PC-9 (cell line): ENCODE data around the gene OTOP2. TPM values are rescaled to one million over a fixed set of nuclear protein-coding genes. Genes with fewer than 3 reads are reported as not detected.
A peak's percentile ranks its signal among the peaks of the same experiment; 100 is the strongest.

Experiments
- BruUV-seq: library from RNA; stranded (reverse); fragments of 400-500 nt; replicated peaks from 2 replicates; lab custom pipeline; 2021; lab: Mats Ljungman, UMichigan
- CTCF ChIA-PET: fragments of 300-600 bp; sonication (Branson Sonifier 250); formaldehyde crosslinking; loops from one replicate; lab custom pipeline; 2022; ENCODE audit warnings: antibody characterized with exemption; lab: Charles Lee
- POLR2A ChIA-PET: fragments of 300-600 bp; sonication (Branson Sonifier 250); formaldehyde crosslinking; loops from one replicate; lab custom pipeline; 2022; ENCODE audit warnings: antibody characterized with exemption; ENCODE audit not compliant: unreplicated experiment; lab: Charles Lee
- DNase-seq, 2 experiments: peaks; one replicate each; pipeline versions ENCODE4 v3.0.0 to v3.0.0-alpha.2; 2015 to 2022; ENCODE audit warnings: mixed read lengths in 1 of 2
- H2AFZ ChIP-seq: fragments of 200-600 bp; sonication (generic); 2 replicates; pipeline ENCODE4 v1.8.1; 2017; ENCODE audit warnings: antibody characterized with exemption
- H3F3A ChIP-seq: fragments of 200-600 bp; sonication (generic); 2 replicates; pipeline ENCODE4 v1.8.1; 2017; ENCODE audit warnings: antibody characterized with exemption, mild to moderate bottlenecking, low read depth; ENCODE audit not compliant: insufficient read depth
- H3K27ac ChIP-seq: fragments of 200-600 bp; sonication (generic); 2 replicates; pipeline ENCODE4 v1.6.1; 2016; ENCODE audit warnings: mixed run types
- H3K27me3 ChIP-seq: fragments of 200-600 bp; sonication (generic); 2 replicates; pipeline ENCODE4 v1.6.1; 2016; ENCODE audit warnings: low read depth, mixed run types; ENCODE audit not compliant: insufficient read depth
- H3K36me3 ChIP-seq: fragments of 200-600 bp; sonication (generic); 2 replicates; pipeline ENCODE4 v1.6.1; 2016; ENCODE audit warnings: low read depth, mixed run types
- H3K4me1 ChIP-seq: fragments of 200-600 bp; sonication (generic); replicated peaks from 2 replicates; pipeline ENCODE4 v1.6.1; 2016; ENCODE audit warnings: mixed run types; ENCODE audit not compliant: insufficient read depth
- H3K4me2 ChIP-seq: fragments of 200-600 bp; sonication (generic); 2 replicates; pipeline ENCODE4 v1.6.1; 2017; ENCODE audit warnings: mixed run types
- H3K4me3 ChIP-seq: fragments of 200-600 bp; sonication (generic); 2 replicates; pipeline ENCODE4 v1.6.1; 2016; ENCODE audit warnings: mixed run types
- H3K79me2 ChIP-seq: fragments of 200-600 bp; sonication (generic); 2 replicates; pipeline ENCODE4 v1.6.1; 2017; ENCODE audit warnings: low read depth, mixed run types
- H3K9me2 ChIP-seq: fragments of 200-600 bp; sonication (generic); 2 replicates; pipeline ENCODE4 v1.8.1; 2017; ENCODE audit warnings: mild to moderate bottlenecking; ENCODE audit not compliant: insufficient read depth
- H3K9me3 ChIP-seq: fragments of 200-600 bp; sonication (generic); 2 replicates; pipeline ENCODE4 v1.8.1; 2016; ENCODE audit warnings: low read depth; ENCODE audit not compliant: insufficient read depth
- H4K20me1 ChIP-seq: fragments of 200-600 bp; sonication (generic); 2 replicates; pipeline ENCODE4 v1.8.1; 2017; ENCODE audit not compliant: insufficient read depth
- CTCF ChIP-seq: fragments of 200-600 bp; sonication (generic); conservative IDR thresholded peaks from 2 replicates; pipeline ENCODE4 v1.6.1; 2017; ENCODE audit warnings: mixed run types, antibody characterized with exemption, mild to moderate bottlenecking, moderate library complexity
- EZH2 ChIP-seq: fragments of 200-600 bp; sonication (generic); IDR thresholded peaks from 2 replicates; pipeline ENCODE4 v1.8.0; 2017; ENCODE audit warnings: antibody characterized with exemption, low read depth
- intact Hi-C: fragments of 100-400 bp; cut with micrococcal nuclease; formaldehyde crosslinking; loops from one replicate; pipeline ENCODE4 v1.10.0; 2022; ENCODE audit not compliant: unreplicated experiment
- total RNA-seq: library from RNA; stranded (reverse); gene quantifications from 2 replicates; pipeline ENCODE4 v1.2.3, GENCODE V29; 2021

OTOP2 gene
- total RNA-seq, 1 experiment from 2014 or later: not detected

GRCh38 chr17:74954665-74955421 is 30.8 kb downstream of the OTOP2 start:
- H3F3A ChIP-seq: peaks cover 3% of the 10 kb centered on the region; the same call in 1 of the 2 replicates
- H3K9me2 ChIP-seq: no peaks in the 10 kb centered on the region
- H4K20me1 ChIP-seq: no peaks in the 10 kb centered on the region
- no peak overlapping the region for H3K4me3 ChIP-seq
- intact Hi-C loops: loop anchor here (5.0 to 10.0 kb wide), 3 partner anchors 83 to 578 kb away; partner anchors contain the start of genes FDXR and NAT9
- H3K27ac ChIP-seq: no peak overlapping the region
- ChIA-PET POLR2A (no interaction called here), CTCF (no interaction called here)
- H2AFZ ChIP-seq: no peak overlapping the region
- no peak for DNase-seq
- TF ChIP-seq EZH2 (no peak), CTCF (no peak)
- no peaks in the 10 kb centered on the region for H3K9me3 ChIP-seq
- H3K36me3 ChIP-seq: 0 out of 2 replicates have a peak, but pooled peaks cover 4% of the 10 kb centered on the region
- BruUV-seq: no TSS peak
- H3K27me3 ChIP-seq: no peaks in the 10 kb centered on the region
- peaks cover 7% of the 10 kb centered on the region; the same call in 1 of the 2 replicates for H3K4me1 ChIP-seq
- H3K4me2 ChIP-seq: no peak overlapping the region
- H3K79me2 ChIP-seq: no peaks in the 10 kb centered on the region

DNA sequence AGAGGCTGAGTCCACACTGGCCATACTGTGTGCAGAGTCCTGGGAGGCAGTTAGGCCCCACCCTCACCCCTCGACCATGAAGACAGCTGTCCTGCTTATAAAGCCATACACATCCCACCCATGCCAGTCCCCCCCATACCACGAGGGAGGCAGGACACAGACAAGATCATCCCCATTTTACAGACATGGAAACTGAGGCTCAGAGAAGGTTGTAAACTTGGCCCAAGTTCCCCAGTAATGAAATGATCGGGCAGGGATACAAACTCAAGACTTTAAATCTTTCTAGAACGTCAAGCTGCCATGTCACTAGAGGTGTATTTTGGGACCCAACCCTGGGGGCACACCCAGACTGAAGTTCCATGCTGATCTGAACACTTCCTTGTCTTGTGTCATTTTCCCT is 32.0 kb downstream of the OTOP2 start:
- POLR2A ChIA-PET: no interaction called here
- H2AFZ ChIP-seq: no peak overlapping the region
- no peaks in the 10 kb centered on the region for H3K4me1 ChIP-seq
- intact Hi-C loops: loop anchor here (5.0 to 10.0 kb wide), 3 partner anchors 84 to 579 kb away; partner anchors contain the start of genes FDXR and NAT9
- H3K79me2 ChIP-seq: no peaks in the 10 kb centered on the region
- H3K9me3 ChIP-seq: no peaks in the 10 kb centered on the region
- no peak for DNase-seq
- peaks cover 10% of the 10 kb centered on the region; the same call in 1 of the 2 replicates for H3F3A ChIP-seq
- CTCF ChIA-PET: interaction anchor here (0.6 to 1.3 kb wide), 2 partner anchors 12 to 84 kb away, joined by 4 to 7 read pairs; no protein-coding TSS in a partner anchor
- no peak overlapping the region for H3K4me3 ChIP-seq
- BruUV-seq: no TSS peak
- TF ChIP-seq EZH2 (no peak), CTCF (no peak)
- no peak overlapping the region for H3K4me2 ChIP-seq
- H3K36me3 ChIP-seq: 0 out of 2 replicates have a peak, but pooled peaks cover 4% of the 10 kb centered on the region
- H4K20me1 ChIP-seq: no peaks in the 10 kb centered on the region
- no peaks in the 10 kb centered on the region for H3K9me2 ChIP-seq
- H3K27me3 ChIP-seq: no peaks in the 10 kb centered on the region
- H3K27ac ChIP-seq: no peak overlapping the region

GRCh38 chr17:74957935-74958740 is 34.1 kb downstream of the OTOP2 start:
- H2AFZ ChIP-seq: no peak overlapping the region
- H3K27ac ChIP-seq: no peak overlapping the region
- intact Hi-C loops: loop anchor here (1.0 to 10.0 kb wide), 4 partner anchors 35 to 581 kb away; partner anchors contain the start of genes FDXR, NAT9 and USH1G
- CTCF ChIA-PET: interaction anchor here (0.5 to 0.9 kb wide), 4 partner anchors 118 to 653 kb away, joined by 3 to 6 read pairs (median 3); no protein-coding TSS in a partner anchor
- H3K4me3 ChIP-seq: no peak overlapping the region
- H3K4me2 ChIP-seq: no peak overlapping the region
- peak in 1 of 2 experiments; percentile 73 for DNase-seq
- H3K79me2 ChIP-seq: no peaks in the 10 kb centered on the region
- peaks cover 12% of the 10 kb centered on the region; the same call in 1 of the 2 replicates for H3F3A ChIP-seq
- H3K9me3 ChIP-seq: no peaks in the 10 kb centered on the region
- TF ChIP-seq EZH2 (no peak), CTCF (peak; percentile 97)
- no peaks in the 10 kb centered on the region for H4K20me1 ChIP-seq
- no TSS peak for BruUV-seq
- no peaks in the 10 kb centered on the region for H3K9me2 ChIP-seq
- 0 out of 2 replicates have a peak, but pooled peaks cover 4% of the 10 kb centered on the region for H3K36me3 ChIP-seq
- H3K4me1 ChIP-seq: no peaks in the 10 kb centered on the region
- H3K27me3 ChIP-seq: no peaks in the 10 kb centered on the region
- POLR2A ChIA-PET: interaction anchor here (0.5 kb wide), 1 partner anchor 85 kb away, joined by 4 read pairs; the partner anchor contains the start of gene FDXR
